CD4-positive, alpha-beta T cell (primary cell): ENCODE measurements around the gene UNC93A. TPM values are rescaled to one million over a fixed set of nuclear protein-coding genes. Genes with fewer than 3 reads are reported as not detected.
"Not testable (repeated sequence)": the region's sequence is repeated elsewhere in the genome, so short reads cannot be mapped to it uniquely, and the experiment has no call there.

Source experiments
- ATAC-seq: fragments of 200-7000 bp; cut with Tn5 transposase; one replicate; pipeline ENCODE4 v1.10.0; 2022; ENCODE audit warnings: mild to moderate bottlenecking; ENCODE audit not compliant: poor library complexity
- CTCF ChIA-PET: fragments of 350-600 bp; sonication (Branson Sonifier 250); formaldehyde crosslinking; loops from one replicate; lab custom pipeline; 2021; ENCODE audit warnings: antibody characterized with exemption, inconsistent platforms; lab: Charles Lee
- POLR2A ChIA-PET: fragments of 350-600 bp; sonication (Branson Sonifier 250); formaldehyde crosslinking; loops from one replicate; lab custom pipeline; 2021; ENCODE audit warnings: antibody characterized with exemption, inconsistent platforms; lab: Charles Lee
- DNase-seq, 14 experiments: peaks; one replicate each; pipeline ENCODE4 v3.0.0-alpha.2; 2013 to 2020; ENCODE audit warnings: mixed read lengths in 2 of 14
- H3K27ac ChIP-seq, 2 donors: one replicate each; pipeline versions ENCODE4 v1.5.1 to v1.7.0; 2013; ENCODE audit warnings: low read length in 2 of 2, low read depth in 1 of 2, mild to moderate bottlenecking in 1 of 2
- H3K27me3 ChIP-seq, 2 experiments: 1 replicate in 1 of 2; 2 replicates in 1 of 2; pipeline versions ENCODE4 v1.6.1 to v1.7.0; 2013; ENCODE audit warnings: low read length in 2 of 2, control low read depth in 1 of 2, mild to moderate bottlenecking in 1 of 2, moderate library complexity in 1 of 2; ENCODE audit not compliant: insufficient read depth in 2 of 2, control insufficient read depth in 1 of 2
- H3K36me3 ChIP-seq: one replicate; pipeline ENCODE4 v1.6.1; 2013; ENCODE audit warnings: low read length, control low read depth; ENCODE audit not compliant: insufficient read depth
- H3K4me1 ChIP-seq: one replicate; pipeline ENCODE4 v1.6.1; 2013; ENCODE audit warnings: low read length, control low read depth; ENCODE audit not compliant: insufficient read depth
- H3K4me3 ChIP-seq: one replicate; pipeline ENCODE4 v1.5.1; 2013; ENCODE audit warnings: mild to moderate bottlenecking, low read length, moderate library complexity
- H3K9me3 ChIP-seq, 2 experiments: 1 replicate in 1 of 2; 2 replicates in 1 of 2; pipeline versions ENCODE4 v1.6.1 to v1.7.0; 2013; ENCODE audit warnings: low read length in 2 of 2, mild to moderate bottlenecking in 2 of 2, control low read depth in 1 of 2, moderate library complexity in 1 of 2; ENCODE audit not compliant: control insufficient read depth in 1 of 2, insufficient read depth in 1 of 2
- H3K27ac Mint-ChIP-seq: one replicate; pipeline ENCODE4 v1.8.0; 2020; ENCODE audit warnings: mixed read lengths
- H3K27me3 Mint-ChIP-seq: one replicate; pipeline ENCODE4 v1.8.0; 2021; ENCODE audit warnings: mixed read lengths
- H3K36me3 Mint-ChIP-seq: one replicate; pipeline ENCODE4 v1.8.0; 2021; ENCODE audit warnings: low read depth, mixed read lengths
- H3K4me1 Mint-ChIP-seq: one replicate; pipeline ENCODE4 v1.8.0; 2021; ENCODE audit warnings: low read depth, mixed read lengths
- H3K4me3 Mint-ChIP-seq: one replicate; pipeline ENCODE4 v1.8.0; 2020; ENCODE audit warnings: mild to moderate bottlenecking, mixed read lengths
- H3K9me3 Mint-ChIP-seq: one replicate; pipeline ENCODE4 v1.8.0; 2020; ENCODE audit warnings: mixed read lengths
- intact Hi-C, 2 experiments: fragments of 100-400 bp; cut with DNase I in 1 of 2; cut with micrococcal nuclease in 1 of 2; formaldehyde crosslinking; loops; one replicate each; pipeline versions ENCODE4 v1.15.1 to v1.9.0; 2023 to 2025; cut with DNase I, micrococcal nuclease
- total RNA-seq, 174 experiments: library from RNA in 2 of 174; stranded (reverse) in 2 of 174; gene quantifications; one replicate each; pipeline ENCODE4 v1.2.3 and lab custom pipeline; 2021 to 2026
- TF ChIP-seq, protein P1 (sequence below): fragments of 200-600 bp; IDR thresholded peaks from one replicate; pipeline ENCODE4 v1.8.0; 2022; ENCODE audit warnings: antibody characterized with exemption, mild to moderate bottlenecking

Gene UNC93A
- total RNA-seq, 2 experiments from 2014 or later: not detected

DNA sequence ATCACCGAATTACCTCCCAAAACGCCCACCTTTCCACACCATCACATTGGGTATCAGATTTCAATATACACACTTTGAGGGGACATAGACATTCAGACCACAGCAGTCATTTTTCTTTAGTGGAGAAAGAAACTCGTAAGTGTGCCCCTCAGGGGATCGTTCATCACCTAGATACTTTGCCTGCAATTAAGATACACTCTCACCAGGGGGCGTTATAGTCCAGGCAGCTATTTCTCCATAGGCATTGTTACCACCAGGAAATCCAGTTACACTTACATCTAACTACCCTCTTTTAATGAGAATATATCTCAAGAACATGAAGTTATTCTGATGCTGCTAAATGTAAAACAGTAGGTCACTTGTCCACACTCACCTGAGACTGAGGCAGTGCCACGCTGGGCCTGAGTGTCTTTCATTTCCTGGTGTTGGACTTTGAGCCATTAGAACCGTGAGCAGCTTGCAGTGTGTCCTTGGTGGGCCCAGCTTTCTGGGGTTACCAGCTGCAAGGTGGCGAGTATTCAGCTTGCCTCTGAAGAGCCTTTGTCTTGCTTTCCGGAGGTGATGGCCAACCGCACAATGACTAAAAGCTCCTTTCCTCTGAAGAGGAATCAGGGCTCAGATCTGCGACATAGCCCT, 35.1 kb upstream of the UNC93A start:
- POLR2A ChIA-PET: no interaction called here
- Mint-ChIP-seq H3K27ac (no peak overlapping the region), H3K4me1 (no peaks in the 10 kb centered on the region), H3K4me3 (no peak overlapping the region), H3K36me3 (no peaks in the 10 kb centered on the region), H3K27me3 (peaks cover 24% of the 10 kb centered on the region), H3K9me3 (no peaks in the 10 kb centered on the region)
- no peak overlapping the region for H3K27ac ChIP-seq
- H3K9me3 ChIP-seq: peaks cover 3 to 5% of the 10 kb centered on the region in 2 experiments
- H3K4me3 ChIP-seq: no peak overlapping the region
- intact Hi-C loops: no loop called here
- H3K27me3 ChIP-seq: peaks cover 0 to 5% of the 10 kb centered on the region in 2 experiments
- H3K4me1 ChIP-seq: no peaks in the 10 kb centered on the region
- no peaks in the 10 kb centered on the region for H3K36me3 ChIP-seq
- TF ChIP-seq, protein P1, sequence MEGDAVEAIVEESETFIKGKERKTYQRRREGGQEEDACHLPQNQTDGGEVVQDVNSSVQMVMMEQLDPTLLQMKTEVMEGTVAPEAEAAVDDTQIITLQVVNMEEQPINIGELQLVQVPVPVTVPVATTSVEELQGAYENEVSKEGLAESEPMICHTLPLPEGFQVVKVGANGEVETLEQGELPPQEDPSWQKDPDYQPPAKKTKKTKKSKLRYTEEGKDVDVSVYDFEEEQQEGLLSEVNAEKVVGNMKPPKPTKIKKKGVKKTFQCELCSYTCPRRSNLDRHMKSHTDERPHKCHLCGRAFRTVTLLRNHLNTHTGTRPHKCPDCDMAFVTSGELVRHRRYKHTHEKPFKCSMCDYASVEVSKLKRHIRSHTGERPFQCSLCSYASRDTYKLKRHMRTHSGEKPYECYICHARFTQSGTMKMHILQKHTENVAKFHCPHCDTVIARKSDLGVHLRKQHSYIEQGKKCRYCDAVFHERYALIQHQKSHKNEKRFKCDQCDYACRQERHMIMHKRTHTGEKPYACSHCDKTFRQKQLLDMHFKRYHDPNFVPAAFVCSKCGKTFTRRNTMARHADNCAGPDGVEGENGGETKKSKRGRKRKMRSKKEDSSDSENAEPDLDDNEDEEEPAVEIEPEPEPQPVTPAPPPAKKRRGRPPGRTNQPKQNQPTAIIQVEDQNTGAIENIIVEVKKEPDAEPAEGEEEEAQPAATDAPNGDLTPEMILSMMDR: no peak
- CTCF ChIA-PET: no interaction called here
- DNase-seq (no peak), ATAC-seq (no peak)

DNA sequence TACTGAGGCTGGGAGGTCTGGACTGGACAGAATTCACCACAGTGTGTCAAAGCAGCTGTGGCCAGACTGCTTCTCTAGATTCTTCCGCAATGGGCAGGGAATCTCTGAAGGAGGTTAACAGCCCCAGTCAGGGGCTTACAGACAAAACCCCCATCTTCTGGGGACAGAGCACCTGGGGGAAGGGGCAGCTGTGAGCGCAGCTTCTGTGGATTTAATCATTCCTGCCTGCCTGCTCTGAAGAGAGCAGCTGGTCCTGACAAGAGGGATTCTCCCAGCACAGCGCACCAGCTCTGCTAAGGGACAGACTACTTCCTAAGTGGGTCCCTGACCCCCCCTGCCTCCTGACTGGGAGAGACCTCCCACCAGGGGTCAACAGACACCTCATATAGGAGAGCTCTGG, 32.5 kb upstream of the UNC93A start:
- Histone ChIP-seq H3K9me3 (peaks cover 3 to 5% of the 10 kb centered on the region in 2 experiments), H3K4me1 (no peaks in the 10 kb centered on the region), H3K4me3 (no peak overlapping the region), H3K27ac (no peak overlapping the region), H3K27me3 (peaks cover 0 to 5% of the 10 kb centered on the region in 2 experiments), H3K36me3 (no peaks in the 10 kb centered on the region)
- no peak for ATAC-seq
- Mint-ChIP-seq H3K4me1 (no peaks in the 10 kb centered on the region), H3K27ac (no peak overlapping the region), H3K27me3 (peaks cover 31% of the 10 kb centered on the region), H3K9me3 (no peaks in the 10 kb centered on the region), H3K36me3 (no peaks in the 10 kb centered on the region), H3K4me3 (no peak overlapping the region)
- intact Hi-C loops: no loop called here
- DNase-seq: no peak
- ChIA-PET CTCF (no interaction called here), POLR2A (no interaction called here)
- TF ChIP-seq, protein P1: no peak

DNA sequence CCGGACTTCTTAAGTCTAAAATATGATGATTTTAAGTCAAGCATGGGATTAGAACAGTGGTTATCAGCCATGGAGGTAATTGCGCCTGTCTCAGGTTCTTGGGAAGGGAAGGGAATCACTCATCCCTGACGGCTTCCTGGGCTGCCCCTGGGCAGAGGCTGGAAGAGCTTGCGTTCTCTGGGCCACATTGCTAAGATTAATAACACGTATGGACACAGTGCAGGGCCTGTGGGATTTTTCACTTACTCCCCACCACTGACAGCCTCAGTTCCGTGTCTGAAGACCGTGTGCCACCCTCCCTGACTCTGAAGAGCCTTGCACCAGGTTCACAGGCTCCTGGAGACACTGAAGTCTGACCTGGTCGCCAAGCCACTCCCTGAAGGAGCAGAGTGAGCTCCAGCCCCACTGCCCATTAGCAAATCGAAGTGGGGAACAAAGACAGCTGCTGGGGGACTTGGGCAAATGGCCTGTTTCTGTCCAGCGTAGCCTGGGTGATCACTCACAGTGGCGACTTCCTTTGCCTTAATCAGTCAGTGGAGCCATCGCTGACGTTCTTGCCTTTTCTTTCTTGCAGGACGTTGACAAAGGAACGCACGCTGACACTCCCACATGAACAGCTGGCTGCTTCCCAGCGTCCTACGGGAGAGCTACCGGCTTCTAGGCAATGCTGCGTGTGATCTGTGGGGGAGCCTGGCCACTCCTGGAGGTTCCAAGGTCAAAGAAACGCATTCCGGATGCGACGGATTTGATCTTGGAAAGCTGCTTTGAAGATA, 24.9 kb upstream of the UNC93A start:
- H3K4me1 ChIP-seq, H3K36me3 ChIP-seq, H3K4me3 Mint-ChIP-seq, H3K36me3 Mint-ChIP-seq, H3K4me1 Mint-ChIP-seq, H3K27ac Mint-ChIP-seq, H3K9me3 ChIP-seq, H3K27me3 ChIP-seq, ATAC-seq, H3K9me3 Mint-ChIP-seq, POLR2A ChIA-PET, intact Hi-C loops, H3K4me3 ChIP-seq, CTCF ChIA-PET, DNase-seq, H3K27ac ChIP-seq: not testable (repeated sequence)
- H3K27me3 Mint-ChIP-seq: peaks cover 27% of the 10 kb centered on the region
